H1 (cell line): Measurements from ENCODE around the gene SHLD2. TPM values are rescaled to one million over a fixed set of nuclear protein-coding genes. Genes with fewer than 3 reads are reported as not detected.

Experiments
- CTCF ChIA-PET: fragments of 300-600 bp; sonication (Branson Sonifier 250); formaldehyde crosslinking; loops from one replicate; lab custom pipeline; 2021; ENCODE audit not compliant: partially characterized antibody; lab: Charles Lee
- POLR2A ChIA-PET: fragments of 300-600 bp; sonication (Branson Sonifier 250); formaldehyde crosslinking; loops from one replicate; lab custom pipeline; 2021; ENCODE audit warnings: inconsistent platforms; ENCODE audit not compliant: partially characterized antibody; lab: Charles Lee
- DNase-seq, 2 experiments: peaks; one replicate each; pipeline versions ENCODE4 v3.0.0 to v3.0.0-alpha.2; 2010 to 2022; ENCODE audit warnings: low spot score in 2 of 2, low read depth in 1 of 2, mixed read lengths in 1 of 2
- FAIRE-seq: peaks from 2 replicates; lab custom pipeline; 2011; peaks lifted over from hg19 to GRCh38; lab: Jason Lieb, UNC
- H2AFZ ChIP-seq: 2 replicates; pipeline ENCODE4 v1.8.1; 2012; ENCODE audit warnings: low read length, inconsistent platforms
- H2AK5ac ChIP-seq: 2 replicates; pipeline ENCODE4 v1.6.1; 2013; ENCODE audit warnings: low read depth, low read length
- H2BK120ac ChIP-seq: replicated peaks from 2 replicates; pipeline ENCODE3; 2013; ENCODE audit warnings: low read depth, low read length, inconsistent platforms
- H2BK12ac ChIP-seq: 2 replicates; pipeline ENCODE4 v1.6.1; 2013; ENCODE audit warnings: low read depth, low read length
- H2BK15ac ChIP-seq: 2 replicates; pipeline ENCODE4 v1.6.1; 2013; ENCODE audit warnings: low read length
- H2BK20ac ChIP-seq: 2 replicates; pipeline ENCODE4 v1.6.1; 2013; ENCODE audit warnings: low read length
- H2BK5ac ChIP-seq: 2 replicates; pipeline ENCODE4 v1.6.1; 2013; ENCODE audit warnings: low read depth, low read length
- H3K14ac ChIP-seq: 2 replicates; pipeline ENCODE4 v1.6.1; 2013; ENCODE audit warnings: inconsistent platforms; ENCODE audit not compliant: insufficient read length
- H3K18ac ChIP-seq: 2 replicates; pipeline ENCODE4 v1.6.1; 2013; ENCODE audit warnings: low read length; ENCODE audit errors: extremely low read depth
- H3K23ac ChIP-seq: 2 replicates; pipeline ENCODE4 v1.6.1; 2013; ENCODE audit warnings: inconsistent platforms; ENCODE audit not compliant: insufficient read length
- H3K23me2 ChIP-seq: 2 replicates; pipeline ENCODE4 v1.6.1; 2013; ENCODE audit warnings: low read depth, low read length
- H3K27ac ChIP-seq: 2 replicates; pipeline ENCODE4 v1.6.1; 2011; ENCODE audit warnings: low read depth, low read length, inconsistent platforms
- H3K27me3 ChIP-seq, 4 experiments: replicated peaks in 1 of 4; 1 replicate in 1 of 4; 2 replicates in 3 of 4; pipeline versions ENCODE4 v1.6.1 to v1.8.1; 2011 to 2013; ENCODE audit warnings: low read length in 3 of 4, mild to moderate bottlenecking in 3 of 4, inconsistent platforms in 2 of 4, mixed read lengths in 2 of 4, moderate library complexity in 1 of 4; ENCODE audit not compliant: control insufficient read depth in 3 of 4, insufficient read depth in 3 of 4; ENCODE audit errors: extremely low read depth in 1 of 4
- H3K36me3 ChIP-seq, 4 experiments: 2 replicates each; pipeline versions ENCODE4 v1.6.1 to v1.8.1; 2011 to 2013; ENCODE audit warnings: mild to moderate bottlenecking in 4 of 4, low read length in 3 of 4, moderate library complexity in 2 of 4, control low read depth in 1 of 4, inconsistent platforms in 1 of 4; ENCODE audit not compliant: insufficient read depth in 4 of 4, control insufficient read depth in 2 of 4
- H3K4ac ChIP-seq: replicated peaks from 2 replicates; pipeline ENCODE3; 2013; ENCODE audit warnings: low read length, low read depth, mixed read lengths, inconsistent platforms; ENCODE audit not compliant: insufficient read length
- H3K4me1 ChIP-seq, 4 experiments: replicated peaks in 1 of 4; 1 replicate in 1 of 4; 2 replicates in 3 of 4; pipeline versions ENCODE4 v1.6.1 to v1.8.1; 2011 to 2013; ENCODE audit warnings: low read length in 3 of 4, inconsistent platforms in 2 of 4, mixed read lengths in 1 of 4; ENCODE audit not compliant: insufficient read depth in 4 of 4, control insufficient read depth in 3 of 4
- H3K4me2 ChIP-seq, 2 experiments: 2 replicates each; pipeline versions ENCODE4 v1.6.1 to v1.8.1; 2011 to 2013; ENCODE audit warnings: low read depth in 2 of 2, low read length in 2 of 2, control low read depth in 1 of 2, inconsistent platforms in 1 of 2, mild to moderate bottlenecking in 1 of 2; ENCODE audit not compliant: insufficient read depth in 1 of 2
- H3K4me3 ChIP-seq, 4 experiments: fragments of 200-600, 300-600 bp in 1 of 4; sonication (generic), shearing (Covaris generic), sonication (Bioruptor Twin) in 1 of 4; 2 replicates each; pipeline versions ENCODE4 v1.5.1 to v1.8.1; 2011 to 2016; ENCODE audit warnings: low read length in 4 of 4, low read depth in 3 of 4, control low read depth in 2 of 4, inconsistent platforms in 2 of 4, mild to moderate bottlenecking in 2 of 4, mixed read lengths in 1 of 4, moderate library complexity in 1 of 4; ENCODE audit not compliant: insufficient read depth in 2 of 4; ENCODE audit errors: extremely low read depth in 1 of 4
- H3K56ac ChIP-seq: replicated peaks from 2 replicates; pipeline ENCODE3; 2013; ENCODE audit warnings: low read depth, mild to moderate bottlenecking, mixed read lengths, low read length, inconsistent platforms; ENCODE audit not compliant: insufficient read length
- H3K79me1 ChIP-seq: 2 replicates; pipeline ENCODE4 v1.6.1; 2013; ENCODE audit warnings: low read depth, low read length, control low read depth
- H3K79me2 ChIP-seq, 2 experiments: 2 replicates each; pipeline versions ENCODE4 v1.6.1 to v1.8.1; 2012 to 2013; ENCODE audit warnings: low read length in 2 of 2, mild to moderate bottlenecking in 2 of 2, inconsistent platforms in 1 of 2; ENCODE audit not compliant: insufficient read depth in 2 of 2, control insufficient read depth in 1 of 2
- H3K9ac ChIP-seq, 4 experiments: replicated peaks in 1 of 4; 1 replicate in 1 of 4; 2 replicates in 3 of 4; pipeline versions ENCODE4 v1.6.1 to v1.8.1; 2011 to 2013; ENCODE audit warnings: low read depth in 3 of 4, low read length in 3 of 4, control low read depth in 2 of 4, mild to moderate bottlenecking in 2 of 4, moderate library complexity in 2 of 4, inconsistent platforms in 1 of 4; ENCODE audit errors: extremely low read depth in 1 of 4
- H3K9me3 ChIP-seq, 2 experiments: 2 replicates each; pipeline versions ENCODE4 v1.6.1 to v1.8.1; 2012 to 2013; ENCODE audit warnings: mild to moderate bottlenecking in 2 of 2, moderate library complexity in 2 of 2, control low read depth in 1 of 2, inconsistent platforms in 1 of 2, low read depth in 1 of 2, low read length in 1 of 2, mixed read lengths in 1 of 2; ENCODE audit not compliant: insufficient read depth in 2 of 2
- H4K20me1 ChIP-seq, 2 experiments: replicated peaks in 1 of 2; 2 replicates each; pipeline versions ENCODE3 to v1.8.1; 2011 to 2013; ENCODE audit warnings: inconsistent platforms in 2 of 2, low read length in 2 of 2, mild to moderate bottlenecking in 1 of 2; ENCODE audit not compliant: insufficient read depth in 2 of 2, control insufficient read depth in 1 of 2
- H4K5ac ChIP-seq: 2 replicates; pipeline ENCODE4 v1.6.1; 2013; ENCODE audit warnings: low read length, low read depth, mixed read lengths, inconsistent platforms; ENCODE audit not compliant: insufficient read length
- H4K8ac ChIP-seq: 2 replicates; pipeline ENCODE4 v1.8.0; 2013; ENCODE audit warnings: mild to moderate bottlenecking, moderate library complexity, low read length, inconsistent platforms; ENCODE audit not compliant: insufficient read depth; ENCODE audit errors: extremely low read depth
- H4K91ac ChIP-seq: replicated peaks from 2 replicates; pipeline ENCODE3; 2013; ENCODE audit warnings: low read length, mixed read lengths, inconsistent platforms; ENCODE audit not compliant: insufficient read length
- CTCF ChIP-seq, 3 experiments: IDR thresholded peaks; 1 replicate in 2 of 3; 2 replicates in 1 of 3; pipeline versions ENCODE4 v1.5.1 to v1.6.1; 2011; ENCODE audit warnings: low read length in 3 of 3, mild to moderate bottlenecking in 3 of 3, inconsistent platforms in 2 of 3, low read depth in 1 of 3, moderate library complexity in 1 of 3; ENCODE audit not compliant: insufficient read depth in 1 of 3; ENCODE audit errors: control extremely low read depth in 1 of 3
- RAD21 ChIP-seq, 2 experiments: IDR thresholded peaks in 1 of 2; conservative IDR thresholded peaks in 1 of 2; 2 replicates each; pipeline ENCODE4 v1.6.1; 2011; ENCODE audit warnings: low read depth in 2 of 2, low read length in 2 of 2, improper control_type of control experiment in 1 of 2, inconsistent platforms in 1 of 2, mild to moderate bottlenecking in 1 of 2, moderate library complexity in 1 of 2
- SP4 ChIP-seq: IDR thresholded peaks from 2 replicates; pipeline ENCODE4 v1.6.1; 2012; ENCODE audit warnings: low read length, inconsistent platforms
- WGBS, 2 experiments: shearing (Covaris generic) in 1 of 2; methylation state at CpG; one replicate each; pipeline versions ENCODE4 v1.1.6 to v1.1.7; 2013 to 2015; ENCODE audit warnings: low lambda C conversion rate in 2 of 2, mixed read lengths in 2 of 2, inconsistent platforms in 1 of 2, low coverage in 1 of 2, missing lambda C conversion rate in 1 of 2; ENCODE audit not compliant: insufficient replicate concordance in 2 of 2, insufficient coverage in 1 of 2, insufficient read length in 1 of 2; ENCODE audit errors: extremely low coverage in 1 of 2, missing lambda C conversion rate in 1 of 2; 5-methylcytosine and 5-hydroxymethylcytosine counted together
- polyA plus RNA-seq, 7 experiments: library from polyadenylated mRNA; depleted of rRNA in 3 of 7; stranded (reverse) in 5 of 7; unstranded in 2 of 7; fragments of >200 nt in 5 of 7; fragments of 200-250 nt in 2 of 7; gene quantifications; 1 replicate in 5 of 7; 2 replicates in 1 of 7; 4 replicates in 1 of 7; pipeline versions ENCODE4 v1.2.1 to v1.2.3, GENCODE V29; 2011 to 2013; ENCODE audit warnings: missing spikeins in 2 of 7, mixed read lengths in 2 of 7
- total RNA-seq: library from RNA; stranded (reverse); fragmentation: NEBNext Ultra II Directional; extraction: Animal tissue kit (Norgen Biotek cat#: 25700); gene quantifications from 2 replicates; pipeline ENCODE4 v1.2.1, GENCODE V29; 2021

The SHLD2 gene
- total and polyA plus RNA-seq, 2 of the 8 experiments (the other 6 are each of a cell fraction or from before 2014, with no cell fraction given): 7.9 to 32.4 TPM

GRCh38 chr10:87054373-87055295 lies 40.4 kb upstream of the SHLD2 start:
- ChIA-PET POLR2A (no interaction called here), CTCF (interaction anchor here (0.6 to 4.6 kb wide), 14 partner anchors 9 to 366 kb away, joined by 3 to 23 read pairs (median 4); partner anchors contain the start of gene ADIRF)
- no peaks in the 10 kb centered on the region for H4K20me1 ChIP-seq
- H3K4me2 ChIP-seq: no peak overlapping the region
- DNase-seq (no peak), FAIRE-seq (no peak)
- no peak overlapping the region for H2BK5ac ChIP-seq
- no peak overlapping the region for H2BK20ac ChIP-seq
- H2BK12ac ChIP-seq: no peak overlapping the region
- H3K79me1 ChIP-seq: no peaks in the 10 kb centered on the region
- no peak overlapping the region for H4K5ac ChIP-seq
- no peak overlapping the region for H2BK15ac ChIP-seq
- no peak overlapping the region for H2AFZ ChIP-seq
- H3K9ac ChIP-seq: no peak overlapping the region; a peak in 1 of 7 replicates
- no peak overlapping the region for H3K18ac ChIP-seq
- H3K4ac ChIP-seq: no peak overlapping the region
- no peaks in the 10 kb centered on the region for H3K79me2 ChIP-seq
- H2AK5ac ChIP-seq: no peak overlapping the region
- no peaks in the 10 kb centered on the region for H3K4me1 ChIP-seq
- H3K56ac ChIP-seq: no peak overlapping the region
- no peak overlapping the region for H3K14ac ChIP-seq
- no peak overlapping the region for H4K91ac ChIP-seq
- no peak overlapping the region for H4K8ac ChIP-seq
- 81% methylated on average over 7 of the region's 7 CpGs; no CpG with 5 or more reads in 1 of the 2 experiments for WGBS, 2 experiments
- H3K9me3 ChIP-seq: no peaks in the 10 kb centered on the region
- no peaks in the 10 kb centered on the region for H3K23me2 ChIP-seq
- no peaks in the 10 kb centered on the region for H3K27me3 ChIP-seq
- no peak overlapping the region for H3K27ac ChIP-seq
- H3K4me3 ChIP-seq: no peak overlapping the region
- H3K36me3 ChIP-seq: peaks cover 4 to 55% (median 31%) of the 10 kb centered on the region in 4 experiments
- H3K23ac ChIP-seq: no peak overlapping the region
- TF ChIP-seq CTCF (IDR thresholded peaks at IDR 0.05; ENCODE audit: control extremely low read depth in 1 of 3, insufficient read depth in 1 of 3, low read depth in 1 of 3, low read length in 3 of 3) (peak; percentile 14 to 40 (median 19); a peak in 3 of 4 replicates), SP4 (no peak), RAD21 (IDR thresholded peaks at IDR 0.05 in 1 of 2, conservative IDR thresholded peaks at IDR 0.05 in 1 of 2; ENCODE audit: low read depth in 2 of 2, low read length in 2 of 2) (peak; percentile 16 to 36; a peak in 3 of 4 replicates)
- no peak overlapping the region for H2BK120ac ChIP-seq
